Upper lobe of left lung (tissue), 6 donors: Measurements from ENCODE around the gene ZP4. TPM values are rescaled to one million over a fixed set of nuclear protein-coding genes. Genes with fewer than 3 reads are reported as not detected.

Source experiments
- ATAC-seq, 2 donors: fragments of 200-7000 bp; cut with Tn5 transposase; one replicate each; pipeline ENCODE4 v1.9.1; 2022; ENCODE audit warnings: mild to moderate bottlenecking in 2 of 2, moderate library complexity in 2 of 2; ENCODE audit not compliant: low FRiP score in 2 of 2
- DNase-seq, 2 donors: peaks; one replicate each; pipeline ENCODE4 v3.0.0-alpha.2; 2019 to 2020
- H3K27ac ChIP-seq, 4 donors: fragments of 200-600 bp; sonication (generic); one replicate each; pipeline ENCODE4 v1.5.1; 2016 to 2019
- H3K27me3 ChIP-seq, 4 donors: fragments of 200-600 bp; sonication (generic); one replicate each; pipeline ENCODE4 v1.5.1; 2017 to 2019
- H3K36me3 ChIP-seq, 4 donors: fragments of 200-600 bp; sonication (generic); one replicate each; pipeline ENCODE4 v1.5.1; 2016 to 2019
- H3K4me1 ChIP-seq, 4 donors: fragments of 200-600 bp; sonication (generic); one replicate each; pipeline ENCODE4 v1.5.1; 2018 to 2019
- H3K4me3 ChIP-seq, 4 donors: fragments of 200-600 bp; sonication (generic); one replicate each; pipeline ENCODE4 v1.5.1; 2017 to 2019; ENCODE audit warnings: mild to moderate bottlenecking in 2 of 4, moderate library complexity in 1 of 4
- H3K9me3 ChIP-seq, 4 donors: fragments of 200-600 bp; sonication (generic); one replicate each; pipeline ENCODE4 v1.5.1; 2018 to 2019
- EP300 ChIP-seq, 4 donors: sonication (generic); formaldehyde crosslinking; IDR thresholded peaks; one replicate each; pipeline ENCODE4 v1.5.1; 2017; ENCODE audit warnings: antibody characterized with exemption in 4 of 4, control low read depth in 2 of 4
- POLR2A ChIP-seq, 4 donors: fragments of 450-650 bp; IDR thresholded peaks; one replicate each; pipeline ENCODE4 v1.5.1; 2016 to 2017; ENCODE audit warnings: antibody characterized with exemption in 4 of 4, mild to moderate bottlenecking in 2 of 4
- POLR2AphosphoS5 ChIP-seq, 2 donors: sonication (generic); formaldehyde crosslinking; IDR thresholded peaks; one replicate each; pipeline ENCODE4 v1.5.1; 2017; ENCODE audit warnings: antibody characterized with exemption in 2 of 2
- WGBS, 2 donors: methylation state at CpG; one replicate each; pipeline ENCODE4 v1.1.5; 2017 to 2018; 5-methylcytosine and 5-hydroxymethylcytosine counted together
- total RNA-seq, 6 donors: library from RNA; depleted of rRNA in 4 of 6; stranded (reverse); fragments of >200 nt in 4 of 6; gene quantifications; one replicate each; pipeline versions ENCODE4 v1.1.0 to v1.2.1, GENCODE V29; 2016 to 2021
- TF ChIP-seq, protein P1 (sequence below), 6 experiments: fragments of 450-650 bp in 4 of 6; fragments of 200-600 bp in 2 of 6; sonication (generic) in 2 of 6; IDR thresholded peaks; one replicate each; pipeline ENCODE4 v1.5.1; 2016 to 2019; ENCODE audit warnings: antibody characterized with exemption in 6 of 6
- donor health status: DM: no; HTN: no; CAD: no; lungs with moderate emphysema.
- donor health status: DM: no; HTN: yes; CAD: no; lungs with severe emphysema.

Gene ZP4
- total RNA-seq, 6 donors from 2014 or later = not detected

- H3K36me3 ChIP-seq = no peaks in the 10 kb centered on the region
- TF ChIP-seq POLR2A (IDR thresholded peaks at IDR 0.05) = no peak
- DNase-seq = no peak
- no peak overlapping the region for H3K27ac ChIP-seq
- no peak for ATAC-seq
- H3K4me3 ChIP-seq = no peak overlapping the region
- H3K9me3 ChIP-seq = no peaks in the 10 kb centered on the region
- 80 to 90% methylated on average over 3 of the region's 3 CpGs for WGBS, 2 donors
- H3K27me3 ChIP-seq = no peaks in the 10 kb centered on the region
- H3K4me1 ChIP-seq = no peaks in the 10 kb centered on the region
Measured at GRCh38 chr1:237834461-237834860, 56.3 kb downstream of the ZP4 start.

GRCh38 chr1:237834048-237834447 lies 56.7 kb downstream of the ZP4 start:
- no peaks in the 10 kb centered on the region for H3K27me3 ChIP-seq
- DNase-seq (no peak), ATAC-seq (no peak)
- WGBS, 2 donors = 84 to 85% methylated on average over 3 of the region's 3 CpGs
- no peaks in the 10 kb centered on the region for H3K9me3 ChIP-seq
- H3K4me1 ChIP-seq = no peaks in the 10 kb centered on the region
- TF ChIP-seq, protein P1, sequence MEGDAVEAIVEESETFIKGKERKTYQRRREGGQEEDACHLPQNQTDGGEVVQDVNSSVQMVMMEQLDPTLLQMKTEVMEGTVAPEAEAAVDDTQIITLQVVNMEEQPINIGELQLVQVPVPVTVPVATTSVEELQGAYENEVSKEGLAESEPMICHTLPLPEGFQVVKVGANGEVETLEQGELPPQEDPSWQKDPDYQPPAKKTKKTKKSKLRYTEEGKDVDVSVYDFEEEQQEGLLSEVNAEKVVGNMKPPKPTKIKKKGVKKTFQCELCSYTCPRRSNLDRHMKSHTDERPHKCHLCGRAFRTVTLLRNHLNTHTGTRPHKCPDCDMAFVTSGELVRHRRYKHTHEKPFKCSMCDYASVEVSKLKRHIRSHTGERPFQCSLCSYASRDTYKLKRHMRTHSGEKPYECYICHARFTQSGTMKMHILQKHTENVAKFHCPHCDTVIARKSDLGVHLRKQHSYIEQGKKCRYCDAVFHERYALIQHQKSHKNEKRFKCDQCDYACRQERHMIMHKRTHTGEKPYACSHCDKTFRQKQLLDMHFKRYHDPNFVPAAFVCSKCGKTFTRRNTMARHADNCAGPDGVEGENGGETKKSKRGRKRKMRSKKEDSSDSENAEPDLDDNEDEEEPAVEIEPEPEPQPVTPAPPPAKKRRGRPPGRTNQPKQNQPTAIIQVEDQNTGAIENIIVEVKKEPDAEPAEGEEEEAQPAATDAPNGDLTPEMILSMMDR (IDR thresholded peaks at IDR 0.05) = no peak
- TF ChIP-seq POLR2A (IDR thresholded peaks at IDR 0.05) (no peak), POLR2AphosphoS5 (IDR thresholded peaks at IDR 0.05) (no peak), EP300 (IDR thresholded peaks at IDR 0.05) (no peak)
- no peaks in the 10 kb centered on the region for H3K36me3 ChIP-seq
- no peak overlapping the region for H3K27ac ChIP-seq
- H3K4me3 ChIP-seq = no peak overlapping the region

- TF ChIP-seq EP300 (IDR thresholded peaks at IDR 0.05) = no peak
- TF ChIP-seq POLR2A (IDR thresholded peaks at IDR 0.05) = no peak
- TF ChIP-seq POLR2AphosphoS5 (IDR thresholded peaks at IDR 0.05) = no peak
- TF ChIP-seq, protein P1 (IDR thresholded peaks at IDR 0.05) = no peak
Measured at GRCh38 chr1:237832858-237833257, 57.9 kb downstream of the ZP4 start.

More at GRCh38 chr1:237832858-237833257, 57.9 kb downstream of the ZP4 start:
- Histone ChIP-seq H3K36me3 (no peaks in the 10 kb centered on the region), H3K4me3 (no peak overlapping the region), H3K27me3 (no peaks in the 10 kb centered on the region), H3K9me3 (no peaks in the 10 kb centered on the region), H3K4me1 (no peaks in the 10 kb centered on the region), H3K27ac (no peak overlapping the region)
- no peak for ATAC-seq
- WGBS, 2 donors = 57 to 63% methylated on average over 7 of the region's 7 CpGs
- DNase-seq = no peak
